SW480 (cell line): ENCODE measurements around the gene ERP44.
A peak's percentile ranks its signal among the peaks of the same experiment; 100 is the strongest.
"Not testable (repeated sequence)": the region's sequence is repeated elsewhere in the genome, so short reads cannot be mapped to it uniquely, and the experiment has no call there.

Source experiments
- DNase-seq: peaks from one replicate; pipeline ENCODE4 v3.0.0-alpha.2; 2016; ENCODE audit warnings: low spot score

The ERP44 gene

GRCh38 chr9:100098887-100099721 is at the start of gene ERP44, which contains the start of gene INVS:
Gene ERP44, minus strand, starts transcription at chr9:100099000. Its CDS starts 160 bp downstream, at chr9:100098840.
Gene INVS, plus strand, starts transcription at chr9:100099243. Its CDS starts 5,279 bp downstream, at chr9:100104522.
- DNase-seq: peak; percentile 99

- not testable (repeated sequence) for DNase-seq
Observed at GRCh38 chr9:100145976-100146375, 47.2 kb upstream of the ERP44 start.

GRCh38 chr9:100145167-100145934 is 46.6 kb upstream of the ERP44 start:
- DNase-seq: not testable (repeated sequence)

- DNase-seq: not testable (repeated sequence)
Observed at GRCh38 chr9:100141862-100142261, 43.1 kb upstream of the ERP44 start.

- not testable (repeated sequence) for DNase-seq
Observed at GRCh38 chr9:100140303-100140702, 41.5 kb upstream of the ERP44 start.

GRCh38 chr9:100136799-100137198 is 38.0 kb upstream of the ERP44 start:
- DNase-seq: not testable (repeated sequence)

GRCh38 chr9:100134731-100135130 is 35.9 kb upstream of the ERP44 start:
- no peak for DNase-seq

- no peak for DNase-seq
Observed at GRCh38 chr9:100131875-100132430, 33.2 kb upstream of the ERP44 start.

- no peak for DNase-seq
Observed at GRCh38 chr9:100131216-100131615, 32.4 kb upstream of the ERP44 start.

GRCh38 chr9:100129772-100130171 is 31.0 kb upstream of the ERP44 start:
- no peak for DNase-seq

- no peak for DNase-seq
Observed at GRCh38 chr9:100126423-100126822, 27.6 kb upstream of the ERP44 start.

GRCh38 chr9:100125910-100126309 is 27.1 kb upstream of the ERP44 start:
- no peak for DNase-seq

- DNase-seq: no peak
Observed at GRCh38 chr9:100125236-100125635, 26.4 kb upstream of the ERP44 start.

- no peak for DNase-seq
Observed at GRCh38 chr9:100120286-100120685, 21.5 kb upstream of the ERP44 start.

GRCh38 chr9:100117316-100117715 is 18.5 kb upstream of the ERP44 start:
- DNase-seq: no peak

GRCh38 chr9:100112677-100113336 is 14.0 kb upstream of the ERP44 start:
- DNase-seq: no peak

GRCh38 chr9:100111235-100111634 is 12.4 kb upstream of the ERP44 start:
- DNase-seq: no peak

GRCh38 chr9:100108559-100108958 is 9.8 kb upstream of the ERP44 start:
- DNase-seq: no peak

- DNase-seq: no peak
Observed at GRCh38 chr9:100106616-100107015, 7.8 kb upstream of the ERP44 start.

- DNase-seq: no peak
Observed at GRCh38 chr9:100105861-100106260, 7.1 kb upstream of the ERP44 start.

- DNase-seq: no peak
Observed at GRCh38 chr9:100104314-100104713, 5.5 kb upstream of the ERP44 start.

GRCh38 chr9:100101608-100102007 is 2.8 kb upstream of the ERP44 start:
- no peak for DNase-seq
